ENCODE measurements around the gene MRPL36.
"Not testable (repeated sequence)": the region's sequence is repeated elsewhere in the genome, so short reads cannot be mapped to it uniquely, and the experiment has no call there.

Gene MRPL36

DNA sequence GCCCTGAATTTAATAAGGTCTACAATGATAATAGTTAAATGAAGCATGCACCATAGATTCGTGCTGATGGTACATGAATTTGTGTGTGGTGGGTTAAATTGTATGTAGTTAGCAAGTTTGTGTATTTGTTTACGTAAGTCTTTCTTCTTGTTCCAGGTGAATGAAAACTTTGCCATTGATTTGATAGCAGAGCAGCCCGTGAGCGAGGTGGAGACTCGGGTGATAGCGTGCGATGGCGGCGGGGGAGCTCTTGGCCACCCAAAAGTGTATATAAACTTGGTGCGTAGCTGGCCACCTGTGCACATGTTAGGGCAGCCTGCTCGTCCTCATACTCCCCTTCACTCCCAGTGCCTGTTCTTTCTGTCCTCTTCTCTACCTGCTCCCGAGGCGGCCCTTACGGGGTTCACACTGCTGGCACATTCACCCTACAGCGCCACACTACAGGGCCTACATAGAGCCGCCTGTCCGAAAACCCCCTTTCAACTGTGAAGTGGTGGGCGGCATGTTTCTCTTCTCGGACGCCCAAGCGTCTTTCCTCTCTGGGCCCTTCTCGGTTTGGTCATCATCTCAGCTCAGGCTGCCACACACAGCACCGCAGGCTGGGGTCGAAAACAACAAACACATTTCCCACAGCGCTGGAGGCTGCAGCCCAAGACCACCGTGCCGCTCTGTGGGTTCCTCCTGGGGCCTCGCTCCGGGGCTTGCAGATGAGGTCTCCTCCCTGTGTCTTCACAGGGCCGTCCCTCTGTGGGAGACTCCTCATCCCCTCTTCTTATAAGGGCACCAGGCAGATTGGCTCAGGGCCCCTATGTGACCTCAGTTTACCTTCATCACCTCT, 14.8 kb upstream of the MRPL36 start:
- DNase-seq = no peak

DNA sequence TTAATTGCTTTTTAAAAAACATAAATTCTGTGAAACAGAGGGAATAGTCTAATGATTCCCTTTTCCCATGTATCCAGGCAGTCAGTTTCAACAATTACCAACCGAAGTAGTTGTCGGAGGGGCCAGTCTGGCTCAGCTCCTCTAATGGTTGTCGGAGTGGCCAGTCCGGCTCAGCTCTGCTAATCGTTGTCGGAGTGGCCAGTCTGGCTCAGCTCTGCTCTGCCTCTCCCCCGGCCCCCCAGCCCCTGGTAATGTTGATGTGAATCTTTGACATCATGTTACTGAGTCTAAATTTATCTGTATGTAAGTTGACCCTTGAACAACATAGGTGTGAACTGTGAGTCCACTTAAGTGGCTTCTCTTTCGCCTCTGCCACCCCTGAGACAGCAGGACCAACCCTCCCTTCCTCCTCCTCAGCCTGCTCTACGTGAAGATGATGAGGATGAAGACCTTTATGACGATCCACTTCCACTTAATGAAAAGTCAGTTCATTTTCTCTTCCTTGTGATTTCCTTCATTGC, 11.0 kb upstream of the MRPL36 start:
- DNase-seq = no peak

DNA sequence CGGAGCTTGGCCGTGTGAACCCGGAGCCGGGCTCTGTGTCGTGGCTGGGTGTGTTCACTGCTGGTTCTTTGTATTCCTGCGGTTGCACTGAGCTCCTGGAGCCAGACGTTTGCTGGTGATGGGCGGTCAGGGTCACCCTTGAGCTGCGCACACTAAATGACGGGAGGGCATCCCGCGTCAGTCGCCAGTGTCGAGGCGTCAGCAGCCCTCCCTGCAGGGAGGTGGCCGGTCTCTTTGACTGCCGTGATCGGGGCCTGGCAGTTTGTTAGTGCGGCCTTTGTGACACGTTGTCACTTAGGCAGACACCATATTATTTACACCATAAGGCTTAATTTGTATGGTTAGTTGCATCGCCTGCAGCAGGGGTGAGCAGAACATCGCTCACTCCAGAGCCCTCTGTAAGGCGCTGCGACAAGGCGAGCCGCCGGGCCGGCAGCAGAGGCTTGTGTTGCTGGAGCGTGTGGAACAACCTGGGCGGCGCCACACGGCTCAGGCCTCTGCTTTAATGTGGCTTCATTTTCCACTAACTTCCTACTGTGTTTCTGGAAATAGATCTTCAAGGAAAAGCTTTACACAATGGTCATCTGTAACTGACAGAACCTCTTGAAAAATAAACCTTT, 9.9 kb upstream of the MRPL36 start:
- DNase-seq = no peak

DNA sequence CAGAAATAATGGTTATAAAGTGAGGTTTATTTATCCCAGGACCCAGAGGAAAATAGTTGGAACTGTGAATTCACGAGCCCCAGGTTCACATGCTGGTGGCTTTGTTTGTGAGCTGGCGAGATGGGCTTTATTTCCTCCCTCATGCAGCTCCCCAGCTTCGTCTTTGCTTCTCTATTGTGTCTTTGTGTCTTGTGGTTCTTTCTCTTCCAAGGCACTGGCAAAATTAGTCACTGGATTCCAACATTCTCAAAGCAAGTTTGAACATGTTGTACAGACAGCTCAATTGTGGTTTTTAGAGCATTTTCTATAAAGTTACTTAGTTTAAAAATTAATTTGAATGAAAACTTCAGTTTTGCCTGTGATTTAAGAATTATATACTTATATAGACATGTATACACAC, 8.8 kb upstream of the MRPL36 start:
- no peak for DNase-seq

DNA sequence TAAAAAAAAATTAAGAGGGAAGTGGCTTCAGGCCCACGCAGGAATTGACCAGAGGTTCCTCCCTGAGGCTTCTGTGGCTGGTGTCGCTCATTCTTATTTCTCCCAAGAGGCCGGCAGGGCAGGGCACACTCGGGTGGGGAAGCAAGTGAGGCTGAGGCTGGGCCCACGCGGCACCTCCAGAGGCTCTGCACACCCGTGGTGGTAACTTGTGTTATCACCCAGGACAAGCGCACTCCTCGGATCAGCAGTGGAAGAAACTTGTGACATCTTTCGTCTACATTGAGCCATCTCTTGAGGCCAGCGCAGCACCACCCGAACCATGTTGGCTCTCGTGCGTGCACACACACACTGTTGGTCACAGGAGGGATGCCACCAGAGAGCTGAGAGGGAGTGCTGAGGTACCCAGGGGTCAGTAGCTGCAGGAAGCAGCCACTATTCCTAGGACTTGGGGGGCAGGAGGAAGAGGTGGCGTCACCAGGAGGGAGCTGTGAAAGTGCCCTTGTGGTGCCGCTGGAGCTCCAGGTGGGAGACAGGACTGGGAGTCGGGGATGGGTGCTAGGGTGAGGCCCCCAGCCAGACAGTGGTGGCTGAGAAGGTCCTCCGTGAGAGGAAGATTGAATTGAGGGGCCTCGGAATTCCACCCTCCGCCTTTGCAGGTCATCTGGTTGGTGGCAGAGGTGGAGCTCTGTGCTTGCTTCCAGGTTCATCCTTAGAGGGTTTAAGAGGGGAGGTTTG, 8.0 kb upstream of the MRPL36 start:
- DNase-seq = no peak

DNA sequence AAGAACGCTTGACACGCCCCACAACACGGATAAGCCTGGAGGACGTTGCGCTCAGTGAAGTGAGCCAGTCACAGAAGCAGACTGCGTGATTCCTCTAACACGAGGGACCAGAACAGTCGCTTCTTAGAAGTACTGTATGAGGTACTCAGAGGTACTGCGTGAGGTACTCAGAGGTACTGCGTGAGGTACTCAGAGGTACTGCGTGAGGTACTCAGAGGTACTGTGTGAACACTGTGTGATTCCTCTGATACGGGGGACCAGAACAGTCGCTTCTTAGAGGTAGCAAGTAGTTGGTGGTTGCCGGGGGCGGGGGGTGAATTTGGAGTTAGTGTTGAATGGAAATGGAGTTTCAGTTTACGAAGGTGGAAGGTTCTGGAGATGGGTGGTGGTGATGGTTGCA, 7.3 kb upstream of the MRPL36 start:
- no peak for DNase-seq

DNA sequence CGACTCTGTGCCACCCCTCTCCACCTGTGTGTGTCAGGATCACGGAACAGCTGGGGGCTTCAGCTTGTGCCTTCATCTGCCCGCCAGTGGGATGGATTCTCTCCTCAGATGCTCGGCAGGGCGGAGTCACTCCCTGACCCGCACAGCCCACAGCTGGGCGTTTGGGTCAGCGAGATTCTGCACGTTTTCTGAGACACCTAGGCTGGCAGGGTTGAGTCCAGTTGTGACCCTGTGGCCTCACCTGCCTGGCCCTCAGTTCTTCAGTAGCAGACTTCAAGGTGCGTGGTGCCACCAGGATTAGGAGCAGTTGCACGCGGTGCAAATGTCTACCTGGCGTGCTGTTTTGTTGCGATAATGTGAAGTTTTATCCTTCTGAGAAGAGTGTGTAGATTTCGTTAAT, 6.6 kb upstream of the MRPL36 start:
- no peak for DNase-seq

DNA sequence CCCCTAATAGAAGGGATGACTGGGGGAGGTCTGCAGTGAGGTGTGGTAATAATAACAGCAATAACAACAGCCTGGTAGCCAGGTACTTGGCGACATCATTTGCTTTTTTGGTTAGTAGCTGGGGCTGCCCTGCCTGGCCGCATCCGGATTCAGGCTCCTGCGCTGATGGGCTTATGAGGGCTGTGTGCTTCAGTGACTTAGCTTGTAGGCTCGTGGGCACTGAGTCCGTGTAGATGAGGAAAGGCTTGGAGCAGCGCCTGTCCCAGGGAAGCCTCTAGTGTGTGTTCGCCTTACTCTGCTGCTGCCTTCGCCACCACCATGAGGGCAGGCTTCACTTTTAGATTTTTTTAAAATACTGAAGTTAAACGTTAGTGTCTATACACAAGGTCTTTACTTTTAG, 6.1 kb upstream of the MRPL36 start:
- DNase-seq = no peak

DNA sequence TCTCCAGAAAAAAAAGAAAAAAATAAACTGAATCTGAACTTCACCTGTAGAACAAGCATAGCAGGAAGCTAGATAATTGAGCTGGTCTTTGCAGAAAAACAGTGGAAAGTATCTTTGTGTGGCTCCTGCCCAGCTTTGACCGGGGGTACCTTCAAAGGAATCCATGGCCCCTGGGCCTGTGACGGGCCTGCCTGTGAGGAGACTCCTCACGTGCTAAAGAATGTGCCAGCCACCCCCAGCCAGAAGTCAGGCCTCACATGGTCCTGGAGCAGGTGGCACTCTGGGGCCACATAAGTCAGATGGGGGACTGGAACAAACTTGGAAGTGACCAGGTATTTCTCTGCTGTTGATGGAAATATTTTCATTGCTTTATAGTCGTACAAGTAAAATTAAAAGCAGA, 5.7 kb upstream of the MRPL36 start:
- no peak for DNase-seq

DNA sequence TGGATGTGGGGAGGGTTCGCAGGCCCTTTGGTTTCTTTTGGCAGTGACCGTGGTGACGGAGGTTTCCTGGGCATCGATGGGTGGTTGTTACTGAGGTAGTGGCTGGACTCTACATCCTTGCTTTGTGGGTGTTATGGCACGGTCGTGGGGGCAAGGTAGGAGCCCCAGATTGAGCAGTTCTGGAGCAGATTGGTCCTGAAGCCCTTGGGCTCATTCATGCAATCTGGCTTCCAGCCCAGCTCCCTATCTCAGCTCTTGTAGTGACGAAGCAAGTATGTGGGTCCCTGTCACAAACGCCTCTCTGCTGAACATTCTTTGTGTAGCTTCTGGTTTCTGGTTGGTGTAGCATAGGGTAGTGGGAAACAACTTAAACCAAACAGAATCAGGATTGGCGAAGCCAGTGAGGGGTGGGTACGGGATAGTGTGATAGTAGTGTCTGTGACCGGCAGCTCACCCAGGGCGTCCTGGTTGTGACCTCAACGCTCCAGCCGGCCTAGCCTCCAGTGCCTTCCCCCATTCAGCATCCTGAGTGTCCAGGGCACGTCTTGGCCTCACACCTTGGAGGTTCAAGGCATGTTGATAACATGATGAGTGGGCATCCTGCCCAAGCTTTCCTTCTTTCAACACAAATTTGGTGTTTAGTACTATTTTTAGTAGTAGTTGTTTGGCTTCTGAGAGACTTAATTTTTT, 4.5 kb upstream of the MRPL36 start:
- DNase-seq = no peak

DNA sequence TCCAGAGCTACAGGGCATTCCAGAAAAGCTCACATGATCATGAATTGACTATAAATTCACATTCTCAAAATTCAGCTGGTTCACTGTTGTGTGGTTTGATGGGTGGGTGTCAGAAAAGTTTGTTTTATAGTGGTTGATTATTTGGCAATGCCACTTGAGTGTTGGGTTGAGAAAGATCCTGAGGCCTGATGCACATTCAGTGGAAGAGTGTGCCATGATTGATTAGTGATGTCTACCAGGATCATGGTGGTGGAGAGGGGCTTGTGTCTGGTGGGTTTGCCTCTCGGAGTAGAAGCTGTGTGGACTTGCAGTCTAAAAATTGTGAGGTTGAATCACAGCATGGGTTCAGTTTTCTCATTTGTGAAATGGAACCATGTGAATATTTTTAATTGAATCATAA, 3.6 kb upstream of the MRPL36 start:
- DNase-seq = no peak

DNA sequence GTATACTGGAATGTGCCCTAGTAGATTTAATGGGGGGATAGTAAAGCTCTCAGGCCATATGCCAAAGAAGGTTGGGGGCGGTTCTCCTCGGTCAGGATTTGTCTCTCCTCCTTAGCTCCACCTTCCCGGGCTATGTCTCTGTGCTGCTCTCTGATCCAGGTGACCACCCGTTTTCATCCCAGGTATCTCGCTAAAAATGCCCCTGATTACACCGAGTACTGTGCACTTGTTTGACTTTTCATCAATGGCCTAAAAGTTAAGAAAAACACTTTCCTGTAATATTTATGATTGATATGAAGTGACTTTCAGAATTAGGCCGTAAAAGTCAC, 2.3 kb upstream of the MRPL36 start:
- peak; percentile 6 for DNase-seq

DNA sequence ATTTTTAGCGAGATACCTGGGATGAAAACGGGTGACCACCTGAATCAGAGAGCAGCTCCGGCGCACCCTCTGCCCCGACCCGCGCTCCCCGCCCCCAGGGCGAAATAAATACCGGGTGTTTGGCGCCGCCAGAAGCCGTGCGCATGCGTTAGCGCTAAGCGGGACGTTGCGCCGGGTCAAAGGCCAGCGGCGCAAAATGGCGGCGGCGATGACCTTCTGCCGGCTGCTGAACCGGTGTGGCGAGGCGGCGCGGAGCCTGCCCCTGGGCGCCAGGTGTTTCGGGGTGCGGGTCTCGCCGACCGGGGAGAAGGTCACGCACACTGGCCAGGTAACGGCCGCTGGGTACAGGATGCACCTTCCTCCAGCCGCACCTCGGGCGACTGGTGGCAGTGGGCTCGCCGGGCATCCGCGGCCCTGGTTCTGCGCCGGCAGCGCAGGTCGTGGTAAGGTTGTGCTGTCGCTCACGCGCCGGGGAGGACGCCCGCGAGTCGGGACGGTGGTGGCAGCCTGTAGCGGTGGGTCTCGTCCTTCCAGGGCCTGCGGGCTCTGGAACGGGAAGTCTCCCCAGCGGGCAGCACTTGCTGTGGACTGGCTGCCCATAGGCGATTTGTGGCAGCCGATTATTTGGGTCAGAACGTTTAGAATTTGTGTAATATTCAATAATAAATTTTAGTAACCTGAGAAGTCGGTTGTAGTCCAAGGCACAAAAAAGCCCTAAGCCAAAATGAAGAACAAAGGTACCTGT, 1.8 kb upstream of the MRPL36 start, which contains the start of gene NDUFS6:
Gene NDUFS6 (plus strand): TSS at position 186 of the 745 bp plus-strand sequence. CDS start 11 bp downstream, at position 197.
- DNase-seq = peak; percentile 18

DNA sequence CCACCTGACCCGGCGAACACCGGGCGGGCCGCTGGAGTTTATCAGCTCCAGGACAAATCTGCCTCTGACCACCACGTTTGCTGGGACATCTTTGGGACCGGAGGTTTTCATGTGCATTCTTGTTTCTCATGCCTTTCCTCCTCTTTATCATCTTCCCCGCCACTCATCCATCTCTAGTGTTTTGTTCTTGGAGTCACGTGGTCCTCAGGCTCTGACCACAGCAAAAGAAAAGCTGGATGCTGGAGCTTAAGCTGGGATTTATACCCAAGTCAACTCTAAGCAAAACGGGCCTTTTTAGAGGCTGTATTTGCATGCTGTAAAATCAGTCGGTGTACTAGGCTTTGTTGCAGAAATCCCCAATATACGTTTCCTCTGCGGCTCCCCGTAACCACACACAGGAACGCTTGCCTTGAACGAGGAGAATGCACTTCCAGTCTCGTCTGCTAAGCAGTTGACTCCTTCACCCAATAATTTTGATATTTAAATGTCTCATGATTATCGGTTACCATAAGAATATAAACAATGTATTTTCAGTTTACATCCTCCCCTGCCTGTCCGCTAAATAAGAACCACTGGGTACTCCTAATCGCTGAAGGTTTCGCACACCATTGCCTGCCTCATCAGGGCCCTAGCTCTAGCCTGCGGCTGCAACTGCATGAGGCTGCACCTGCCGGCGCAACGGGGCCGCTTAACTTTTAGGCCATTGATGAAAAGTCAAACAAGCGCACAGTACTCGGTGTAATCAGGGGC, 1.0 kb upstream of the MRPL36 start:
- peak; percentile 42 for DNase-seq

DNA sequence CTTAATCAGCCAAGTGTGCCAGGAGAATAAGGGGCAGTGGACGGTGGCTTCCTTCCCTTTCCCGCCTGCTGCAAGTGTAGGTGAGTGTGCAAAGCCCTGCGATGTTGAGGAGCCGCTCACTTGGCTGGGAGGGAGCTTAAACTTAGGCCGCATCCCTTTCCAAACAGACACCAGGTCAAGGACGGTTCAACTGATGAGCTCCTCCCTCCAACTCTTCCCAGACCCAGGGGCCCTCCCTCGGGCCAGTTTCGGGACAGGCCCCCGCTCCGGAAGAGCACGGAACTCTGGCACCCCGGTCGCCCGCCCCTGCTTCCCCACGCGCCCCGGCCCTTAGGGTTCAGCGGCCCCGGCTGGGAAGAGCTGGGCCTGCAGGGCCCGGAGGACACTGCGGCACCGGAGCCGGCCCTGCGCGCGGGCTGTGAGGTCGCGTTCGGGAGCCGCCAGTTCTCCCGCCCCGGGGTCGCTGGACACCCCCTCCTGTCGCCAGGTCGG, 481 bp downstream of the MRPL36 start:
- no peak for DNase-seq

DNA sequence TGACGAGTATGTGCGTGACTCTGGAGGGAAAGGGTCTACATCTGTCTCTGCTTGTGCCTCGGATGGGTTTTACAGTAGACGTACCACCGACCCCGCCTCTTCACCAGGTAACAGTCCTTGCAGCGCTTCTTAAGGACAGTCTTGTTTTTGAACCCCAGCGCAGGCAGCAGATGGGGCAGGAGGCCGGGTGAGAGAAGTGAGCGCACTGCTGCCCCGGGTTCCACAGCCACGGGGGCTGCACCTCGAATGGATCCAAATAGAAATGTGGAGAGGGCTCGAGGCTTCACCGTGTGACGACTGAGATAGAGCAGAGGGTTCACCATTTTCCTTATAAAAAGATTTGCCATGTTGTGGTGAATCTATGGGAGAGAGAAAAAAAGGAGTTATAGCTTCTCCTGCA, 1.0 kb downstream of the MRPL36 start:
- not testable (repeated sequence) for DNase-seq

DNA sequence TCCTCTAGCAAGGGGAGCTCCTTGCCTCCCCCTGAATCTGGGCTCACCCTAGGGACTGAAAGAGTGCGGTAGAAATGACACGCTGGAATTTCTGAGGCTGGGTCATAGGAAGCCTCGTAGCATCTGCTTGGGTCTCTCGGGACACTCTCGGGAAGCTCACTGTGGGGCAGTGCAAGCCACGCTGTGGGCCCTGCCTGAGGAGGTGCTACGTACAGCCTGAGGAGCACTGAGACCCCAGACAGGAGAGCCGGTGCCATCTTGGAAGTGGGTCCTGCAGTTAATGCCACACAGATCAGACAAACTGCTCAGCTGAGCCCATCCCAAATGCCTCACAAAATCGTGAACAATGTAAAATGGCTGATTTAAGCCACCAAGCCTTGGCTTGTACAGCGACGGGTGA, 1.8 kb downstream of the MRPL36 start:
- no peak for DNase-seq

DNA sequence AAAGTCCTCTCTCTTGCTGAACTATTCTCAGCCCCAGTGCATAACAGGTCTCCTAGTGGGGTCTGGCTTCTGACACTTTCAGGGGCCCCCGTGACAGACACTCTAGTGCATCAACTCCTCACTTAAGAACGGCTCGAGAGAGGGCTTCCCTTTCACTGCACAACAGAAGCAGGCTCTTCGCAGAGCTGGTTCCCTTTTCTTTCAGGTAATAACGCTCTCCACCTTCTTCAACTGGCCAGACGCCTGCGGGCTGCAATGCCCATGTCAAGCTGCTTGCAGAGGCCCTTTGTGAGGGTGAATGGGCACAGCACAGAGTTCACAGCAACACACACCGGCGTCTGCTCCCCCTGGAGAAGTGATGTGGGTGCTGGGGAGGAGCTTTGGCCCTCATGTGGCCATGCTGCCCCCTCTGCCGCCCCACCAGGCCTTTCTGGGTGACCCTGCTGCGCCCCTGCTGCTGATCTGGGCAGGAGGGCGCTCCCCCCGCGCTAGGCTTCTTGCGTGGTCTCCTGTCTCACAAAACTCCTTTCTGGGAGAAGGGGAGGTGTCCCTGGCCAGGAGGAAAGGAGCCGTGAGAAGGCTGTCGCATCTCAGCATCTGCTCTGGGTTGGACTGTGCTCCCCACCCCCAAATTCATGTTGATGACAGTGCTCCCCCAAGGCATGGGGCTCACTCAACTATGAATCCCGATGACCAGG, 2.4 kb downstream of the MRPL36 start:
- no peak for DNase-seq

DNA sequence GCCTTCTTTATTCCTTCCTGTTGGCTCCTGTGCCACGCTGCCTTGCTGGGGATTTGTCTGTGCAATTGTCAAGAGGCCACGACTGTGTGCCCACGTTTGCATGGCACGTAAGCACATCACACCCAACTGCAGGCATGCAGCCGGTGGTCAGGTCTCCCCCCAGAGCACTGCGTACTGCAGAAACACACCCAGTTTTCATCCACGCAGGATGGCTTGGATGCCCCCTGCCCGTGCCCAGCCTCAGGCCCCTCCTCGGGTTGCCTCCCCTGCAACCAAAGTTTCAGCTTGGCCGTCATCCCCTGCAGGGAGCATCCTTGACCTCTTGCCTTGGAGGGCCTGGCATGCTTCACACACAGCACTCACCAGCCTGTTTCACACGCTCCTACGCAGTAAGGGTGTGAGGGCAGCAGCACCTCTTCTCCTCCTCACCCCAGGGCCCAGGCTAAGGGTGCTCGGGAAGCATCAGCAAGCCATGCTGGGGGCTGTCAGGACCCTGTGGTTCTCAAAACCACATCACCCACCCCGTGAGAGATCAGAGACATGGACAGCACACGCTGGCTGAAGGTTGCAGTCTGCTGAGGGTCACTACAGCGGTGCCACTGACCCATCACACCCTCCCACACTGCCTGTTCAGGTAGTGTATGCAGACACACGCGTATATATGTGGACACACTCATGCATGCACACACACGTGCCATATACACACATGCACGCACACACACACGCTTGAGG, 3.1 kb downstream of the MRPL36 start:
- no peak for DNase-seq

DNA sequence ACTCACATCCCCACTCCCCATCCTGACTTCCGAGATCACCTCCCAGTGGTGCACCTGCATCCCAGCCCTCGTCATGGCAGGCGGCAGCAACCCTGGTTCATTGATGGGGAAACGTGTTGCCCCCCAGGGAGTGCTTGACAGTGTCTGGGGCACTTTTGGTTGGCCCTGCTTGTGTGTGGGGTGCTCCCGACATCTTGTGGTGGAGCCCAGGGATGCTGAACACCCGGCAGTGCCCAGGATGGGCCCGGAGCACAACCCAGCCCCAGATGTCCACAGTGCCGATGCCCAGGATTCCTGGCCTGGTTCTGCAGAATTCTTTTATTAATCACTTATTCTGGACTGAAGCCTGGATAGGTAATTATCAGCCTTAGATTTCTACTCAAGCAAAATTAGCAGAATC, 3.7 kb downstream of the MRPL36 start:
- no peak for DNase-seq

Measured in DMS79 (cell line).